NB4 (cell line): ENCODE measurements around the gene UMAD1.

ENCODE experiments used
- DNase-seq: peaks from one replicate; pipeline ENCODE4 v3.0.0; 2010; ENCODE audit warnings: low read depth
- H3K4me3 ChIP-seq: one replicate; pipeline ENCODE4 v1.5.1; 2011; ENCODE audit warnings: mild to moderate bottlenecking, low read depth, low read length, moderate library complexity
- CTCF ChIP-seq: IDR thresholded peaks from one replicate; pipeline ENCODE4 v1.5.1; 2012; ENCODE audit warnings: low read depth, low read length
- MYC ChIP-seq: IDR thresholded peaks from 2 replicates; pipeline ENCODE4 v1.6.1; 2011; ENCODE audit warnings: low read depth, low read length
- POLR2A ChIP-seq: IDR thresholded peaks from 2 replicates; pipeline ENCODE4 v1.6.1; 2011; ENCODE audit warnings: mild to moderate bottlenecking; ENCODE audit not compliant: insufficient read length; ENCODE audit errors: extremely low read depth
- TF ChIP-seq, protein P1 (sequence below): IDR thresholded peaks from 2 replicates; pipeline ENCODE4 v1.6.1; 2011; ENCODE audit warnings: low read depth, low read length

The UMAD1 gene

GRCh38 chr7:7732621-7733281 is 92.2 kb downstream of the UMAD1 start:
- no peak overlapping the region for H3K4me3 ChIP-seq
- DNase-seq = no peak

DNA sequence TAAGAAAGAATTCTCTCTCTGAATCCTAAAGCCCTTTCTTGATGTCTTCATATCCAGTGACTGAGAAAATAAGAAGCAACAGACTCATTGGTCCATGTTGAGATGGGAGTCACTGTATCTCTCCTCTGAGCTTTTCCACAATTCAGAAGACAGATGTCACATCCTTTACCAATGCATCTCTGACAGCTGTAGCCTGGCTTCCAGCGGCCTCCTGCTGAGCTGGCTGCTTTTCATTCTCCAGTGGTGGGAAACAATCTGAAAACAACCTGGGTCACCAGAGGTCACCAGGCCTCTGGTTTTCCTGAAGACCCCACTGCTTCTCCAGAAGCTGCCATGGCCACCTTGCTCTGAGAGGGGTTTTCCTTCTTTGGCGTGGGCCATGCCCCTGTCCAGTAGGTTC is 96.1 kb downstream of the UMAD1 start:
- no peak for DNase-seq
- no peak overlapping the region for H3K4me3 ChIP-seq
- TF ChIP-seq POLR2A (no peak), CTCF (no peak), MYC (no peak)
- TF ChIP-seq, protein P1, sequence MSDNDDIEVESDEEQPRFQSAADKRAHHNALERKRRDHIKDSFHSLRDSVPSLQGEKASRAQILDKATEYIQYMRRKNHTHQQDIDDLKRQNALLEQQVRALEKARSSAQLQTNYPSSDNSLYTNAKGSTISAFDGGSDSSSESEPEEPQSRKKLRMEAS = no peak

More at GRCh38 chr7:7732621-7733281, 92.2 kb downstream of the UMAD1 start:
- TF ChIP-seq, protein P1 = no peak
- TF ChIP-seq MYC = no peak
- TF ChIP-seq POLR2A = no peak
- TF ChIP-seq CTCF = no peak

DNA sequence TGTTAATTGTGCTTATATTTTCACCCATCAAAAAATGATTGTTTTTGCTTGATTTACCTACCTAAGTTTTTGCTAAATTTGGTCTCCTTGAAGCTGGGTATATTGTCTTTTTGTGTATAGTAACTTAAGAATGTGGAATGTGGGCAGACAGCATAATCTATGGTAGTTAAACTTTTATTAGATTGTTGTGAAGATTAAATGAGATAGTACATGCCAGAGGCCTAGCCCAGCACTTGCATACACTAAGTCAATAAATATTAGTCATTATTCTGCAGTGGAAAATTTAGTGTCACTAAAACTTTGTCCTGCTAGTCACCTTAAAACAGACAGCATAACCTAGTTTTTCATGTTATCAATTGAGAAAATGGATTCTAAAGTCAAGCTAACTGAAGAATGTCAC is 97.1 kb downstream of the UMAD1 start:
- no peak for TF ChIP-seq POLR2A
- TF ChIP-seq MYC = no peak
- TF ChIP-seq, protein P1 = no peak
- no peak for TF ChIP-seq CTCF
- no peak overlapping the region for H3K4me3 ChIP-seq
- no peak for DNase-seq

DNA sequence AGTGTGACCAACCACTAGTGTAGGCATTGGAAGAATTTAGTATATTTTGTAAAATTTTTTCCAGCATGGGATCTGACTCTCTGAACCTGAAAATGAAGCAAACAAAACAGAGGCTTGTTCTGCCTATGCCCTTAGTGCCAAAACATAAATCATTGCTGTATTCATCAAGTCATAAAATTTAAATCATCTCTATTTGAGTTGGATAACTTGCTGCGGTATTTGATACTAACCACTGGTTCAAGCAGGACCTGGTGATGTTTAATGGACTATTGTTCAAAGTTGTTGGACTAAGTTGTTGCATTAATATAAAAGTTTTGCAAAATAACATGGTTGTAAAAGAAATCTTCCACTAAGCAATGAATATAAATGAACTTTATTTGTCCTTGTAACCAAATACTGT is 97.6 kb downstream of the UMAD1 start:
- no peak overlapping the region for H3K4me3 ChIP-seq
- no peak for TF ChIP-seq POLR2A
- TF ChIP-seq MYC = no peak
- TF ChIP-seq CTCF = no peak
- TF ChIP-seq, protein P1 = no peak
- no peak for DNase-seq

- DNase-seq = no peak
- H3K4me3 ChIP-seq = no peak overlapping the region
- TF ChIP-seq CTCF (no peak), POLR2A (no peak), MYC (no peak)
- TF ChIP-seq, protein P1 = no peak
These were observed 98.1 kb downstream of the UMAD1 start for GRCh38 chr7:7738622-7739021.
